Stimulated activated CD8-positive, alpha-beta memory T cell treated with anti-CD3 and anti-CD28 coated beads, Interleukin-12 subunit alpha, Interleukin-12 subunit beta, amount 100 ng/mL, for 24 hours (primary cell): ENCODE data around the gene PRR15L.
"Not testable (repeated sequence)": the region's sequence is repeated elsewhere in the genome, so short reads cannot be mapped to it uniquely, and the experiment has no call there.

Source experiments
- DNase-seq: peaks from one replicate; pipeline ENCODE4 v3.0.0-alpha.2; 2020; ENCODE audit errors: extremely low read depth

PRR15L gene

GRCh38 chr17:47935468-47935867 is 22.2 kb downstream of the PRR15L start:
- DNase-seq = not testable (repeated sequence)

GRCh38 chr17:47934856-47935255 is 22.8 kb downstream of the PRR15L start:
- DNase-seq = no peak

- DNase-seq = no peak
Observed at GRCh38 chr17:47931848-47932247, 25.8 kb downstream of the PRR15L start.

GRCh38 chr17:47929218-47930000 is 28.3 kb downstream of the PRR15L start:
- no peak for DNase-seq

GRCh38 chr17:47928415-47928814 is 29.3 kb downstream of the PRR15L start:
- DNase-seq = no peak

GRCh38 chr17:47927821-47928400 is 29.8 kb downstream of the PRR15L start:
- no peak for DNase-seq

GRCh38 chr17:47925678-47925988 is 32.0 kb downstream of the PRR15L start:
- DNase-seq = no peak

- DNase-seq = no peak
Observed at GRCh38 chr17:47924785-47925677, 32.7 kb downstream of the PRR15L start.

GRCh38 chr17:47919889-47920288 is 37.8 kb downstream of the PRR15L start:
- DNase-seq = not testable (repeated sequence)

GRCh38 chr17:47918991-47919390 is 38.7 kb downstream of the PRR15L start:
- DNase-seq = no peak

GRCh38 chr17:47918006-47918405 is 39.7 kb downstream of the PRR15L start:
- DNase-seq = no peak

- no peak for DNase-seq
Observed at GRCh38 chr17:47917581-47917980, 40.1 kb downstream of the PRR15L start.

- DNase-seq = no peak
Observed at GRCh38 chr17:47916489-47917208, 41.0 kb downstream of the PRR15L start.

- no peak for DNase-seq
Observed at GRCh38 chr17:47915776-47916398, 41.8 kb downstream of the PRR15L start.

- DNase-seq = no peak
Observed at GRCh38 chr17:47914306-47914948, 43.3 kb downstream of the PRR15L start.

GRCh38 chr17:47913050-47913449 is 44.6 kb downstream of the PRR15L start:
- DNase-seq = no peak

GRCh38 chr17:47907932-47908562 is 49.6 kb downstream of the PRR15L start:
- DNase-seq = no peak

GRCh38 chr17:47906443-47906842 is 51.2 kb downstream of the PRR15L start:
- DNase-seq = no peak

GRCh38 chr17:47905221-47905733 is 52.4 kb downstream of the PRR15L start:
- no peak for DNase-seq

GRCh38 chr17:47902039-47902744 is 55.5 kb downstream of the PRR15L start:
- no peak for DNase-seq
